ENCODE data around the gene BBS5.
"Not testable (repeated sequence)": the region's sequence is repeated elsewhere in the genome, so short reads cannot be mapped to it uniquely, and the experiment has no call there.

The BBS5 gene

GRCh38 chr2:169479257-169480078 lies at the start of gene BBS5:
Gene BBS5, plus strand, starts transcription at chr2:169479494. Its CDS starts 60 bp downstream, at chr2:169479554.
- Histone ChIP-seq H3K4me3 (peak within 1 kb of the TSS; percentile 90), H3K36me3 (ENCODE audit: insufficient read depth, low read length) (no peaks in the 10 kb centered on the region; the same call in 1 of the 2 replicates), H3K9ac (ENCODE audit: insufficient read length) (peak within 1 kb of the TSS; percentile 83), H3K27ac (no peak within 1 kb of the TSS), H3K9me3 (ENCODE audit: low read depth, low read length) (no peaks in the 10 kb centered on the region)
- peak; percentile 16 for DNase-seq (ENCODE audit: low read depth, low spot score)
- no peak for TF ChIP-seq EZH2 (IDR thresholded peaks at IDR 0.05)
- TF ChIP-seq POLR2AphosphoS5 (IDR thresholded peaks at IDR 0.05; ENCODE audit: borderline replicate concordance, low read depth, low read length), result peak; percentile 59; the same call in 1 of the 2 replicates

GRCh38 chr2:169431772-169432171 lies 47.5 kb upstream of the BBS5 start:
- not testable (repeated sequence) for H3K9ac ChIP-seq (ENCODE audit: insufficient read length); H3K9me3 ChIP-seq (ENCODE audit: low read depth, low read length); H3K27ac ChIP-seq; H3K36me3 ChIP-seq (ENCODE audit: insufficient read depth, low read length); DNase-seq (ENCODE audit: low read depth, low spot score); H3K4me3 ChIP-seq

- not testable (repeated sequence) for DNase-seq (ENCODE audit: low read depth, low spot score); H3K4me3 ChIP-seq; H3K9me3 ChIP-seq (ENCODE audit: low read depth, low read length); H3K9ac ChIP-seq (ENCODE audit: insufficient read length); H3K27ac ChIP-seq; H3K36me3 ChIP-seq (ENCODE audit: insufficient read depth, low read length)
Observed at GRCh38 chr2:169434236-169434635, 45.1 kb upstream of the BBS5 start.

GRCh38 chr2:169438466-169439072 lies 40.7 kb upstream of the BBS5 start:
- no peaks in the 10 kb centered on the region for H3K9me3 ChIP-seq (ENCODE audit: low read depth, low read length)
- H3K36me3 ChIP-seq (ENCODE audit: insufficient read depth, low read length), result no peaks in the 10 kb centered on the region
- no peak for TF ChIP-seq FOXP2 (optimal IDR thresholded peaks at IDR 0.05; ENCODE audit: control extremely low read depth, extremely low read length, insufficient read depth)
- TF ChIP-seq EZH2 (IDR thresholded peaks at IDR 0.05), result no peak
- no peak for TF ChIP-seq POLR2AphosphoS5 (IDR thresholded peaks at IDR 0.05; ENCODE audit: borderline replicate concordance, low read depth, low read length)
- H3K9ac ChIP-seq (ENCODE audit: insufficient read length), result no peak overlapping the region
- H3K4me3 ChIP-seq, result no peak overlapping the region
- no peak for DNase-seq (ENCODE audit: low read depth, low spot score)
- no peak overlapping the region for H3K27ac ChIP-seq

- TF ChIP-seq POLR2AphosphoS5 (IDR thresholded peaks at IDR 0.05; ENCODE audit: borderline replicate concordance, low read depth, low read length) (no peak), FOXP2 (optimal IDR thresholded peaks at IDR 0.05; ENCODE audit: control extremely low read depth, extremely low read length, insufficient read depth) (no peak), EZH2 (IDR thresholded peaks at IDR 0.05) (no peak)
- H3K9me3 ChIP-seq (ENCODE audit: low read depth, low read length), result no peaks in the 10 kb centered on the region
- no peak overlapping the region for H3K4me3 ChIP-seq
- no peak overlapping the region for H3K9ac ChIP-seq (ENCODE audit: insufficient read length)
- H3K36me3 ChIP-seq (ENCODE audit: insufficient read depth, low read length), result no peaks in the 10 kb centered on the region
- H3K27ac ChIP-seq, result no peak overlapping the region
- no peak for DNase-seq (ENCODE audit: low read depth, low spot score)
Observed at GRCh38 chr2:169439900-169440299, 39.4 kb upstream of the BBS5 start.

- no peaks in the 10 kb centered on the region for H3K36me3 ChIP-seq (ENCODE audit: insufficient read depth, low read length)
- H3K9ac ChIP-seq (ENCODE audit: insufficient read length), result no peak overlapping the region
- H3K4me3 ChIP-seq, result no peak overlapping the region
- no peak overlapping the region for H3K27ac ChIP-seq
- H3K9me3 ChIP-seq (ENCODE audit: low read depth, low read length), result no peaks in the 10 kb centered on the region
- no peak for TF ChIP-seq POLR2AphosphoS5 (IDR thresholded peaks at IDR 0.05; ENCODE audit: borderline replicate concordance, low read depth, low read length)
- TF ChIP-seq EZH2 (IDR thresholded peaks at IDR 0.05), result no peak
- TF ChIP-seq FOXP2 (optimal IDR thresholded peaks at IDR 0.05; ENCODE audit: control extremely low read depth, extremely low read length, insufficient read depth), result no peak
- no peak for DNase-seq (ENCODE audit: low read depth, low spot score)
Observed at GRCh38 chr2:169446452-169446851, 32.8 kb upstream of the BBS5 start.

- no peak for DNase-seq (ENCODE audit: low read depth, low spot score)
- H3K27ac ChIP-seq, result no peak overlapping the region
- H3K9ac ChIP-seq (ENCODE audit: insufficient read length), result no peak overlapping the region
- H3K36me3 ChIP-seq (ENCODE audit: insufficient read depth, low read length), result no peaks in the 10 kb centered on the region
- no peak for TF ChIP-seq EZH2 (IDR thresholded peaks at IDR 0.05)
- TF ChIP-seq FOXP2 (optimal IDR thresholded peaks at IDR 0.05; ENCODE audit: control extremely low read depth, extremely low read length, insufficient read depth), result no peak
- H3K4me3 ChIP-seq, result no peak overlapping the region
- H3K9me3 ChIP-seq (ENCODE audit: low read depth, low read length), result no peaks in the 10 kb centered on the region
Observed at GRCh38 chr2:169448316-169448715, 31.0 kb upstream of the BBS5 start.

- Histone ChIP-seq H3K9ac (ENCODE audit: insufficient read length) (no peak overlapping the region), H3K4me3 (no peak overlapping the region), H3K9me3 (ENCODE audit: low read depth, low read length) (no peaks in the 10 kb centered on the region), H3K36me3 (ENCODE audit: insufficient read depth, low read length) (no peaks in the 10 kb centered on the region), H3K27ac (no peak overlapping the region)
- TF ChIP-seq POLR2AphosphoS5 (IDR thresholded peaks at IDR 0.05; ENCODE audit: borderline replicate concordance, low read depth, low read length), result no peak
- no peak for TF ChIP-seq FOXP2 (optimal IDR thresholded peaks at IDR 0.05; ENCODE audit: control extremely low read depth, extremely low read length, insufficient read depth)
- no peak for TF ChIP-seq EZH2 (IDR thresholded peaks at IDR 0.05)
- no peak for DNase-seq (ENCODE audit: low read depth, low spot score)
Observed at GRCh38 chr2:169448865-169449264, 30.4 kb upstream of the BBS5 start.

- H3K9ac ChIP-seq (ENCODE audit: insufficient read length), result no peak overlapping the region
- H3K27ac ChIP-seq, result no peak overlapping the region
- no peaks in the 10 kb centered on the region for H3K36me3 ChIP-seq (ENCODE audit: insufficient read depth, low read length)
- H3K4me3 ChIP-seq, result no peak overlapping the region
- TF ChIP-seq POLR2AphosphoS5 (IDR thresholded peaks at IDR 0.05; ENCODE audit: borderline replicate concordance, low read depth, low read length), result no peak
- no peak for TF ChIP-seq FOXP2 (optimal IDR thresholded peaks at IDR 0.05; ENCODE audit: control extremely low read depth, extremely low read length, insufficient read depth)
- TF ChIP-seq EZH2 (IDR thresholded peaks at IDR 0.05), result no peak
- H3K9me3 ChIP-seq (ENCODE audit: low read depth, low read length), result no peaks in the 10 kb centered on the region
- peak; percentile 40 for DNase-seq (ENCODE audit: low read depth, low spot score)
Observed at GRCh38 chr2:169452080-169452479, 27.2 kb upstream of the BBS5 start.

- not testable (repeated sequence) for H3K36me3 ChIP-seq (ENCODE audit: insufficient read depth, low read length); H3K4me3 ChIP-seq; H3K9me3 ChIP-seq (ENCODE audit: low read depth, low read length); DNase-seq (ENCODE audit: low read depth, low spot score); H3K9ac ChIP-seq (ENCODE audit: insufficient read length); H3K27ac ChIP-seq
Observed at GRCh38 chr2:169453044-169453443, 26.2 kb upstream of the BBS5 start.

Data from SK-N-MC (cell line).